ENCODE measurements around the gene DPM3. TPM values are rescaled to one million over a fixed set of nuclear protein-coding genes. Genes with fewer than 3 reads are reported as not detected.

Gene DPM3
- total and polyA plus RNA-seq, 2 of the 13 experiments (the other 11 are each of a cell fraction or from before 2014, with no cell fraction given) = 23.2 to 53.4 TPM

DNA sequence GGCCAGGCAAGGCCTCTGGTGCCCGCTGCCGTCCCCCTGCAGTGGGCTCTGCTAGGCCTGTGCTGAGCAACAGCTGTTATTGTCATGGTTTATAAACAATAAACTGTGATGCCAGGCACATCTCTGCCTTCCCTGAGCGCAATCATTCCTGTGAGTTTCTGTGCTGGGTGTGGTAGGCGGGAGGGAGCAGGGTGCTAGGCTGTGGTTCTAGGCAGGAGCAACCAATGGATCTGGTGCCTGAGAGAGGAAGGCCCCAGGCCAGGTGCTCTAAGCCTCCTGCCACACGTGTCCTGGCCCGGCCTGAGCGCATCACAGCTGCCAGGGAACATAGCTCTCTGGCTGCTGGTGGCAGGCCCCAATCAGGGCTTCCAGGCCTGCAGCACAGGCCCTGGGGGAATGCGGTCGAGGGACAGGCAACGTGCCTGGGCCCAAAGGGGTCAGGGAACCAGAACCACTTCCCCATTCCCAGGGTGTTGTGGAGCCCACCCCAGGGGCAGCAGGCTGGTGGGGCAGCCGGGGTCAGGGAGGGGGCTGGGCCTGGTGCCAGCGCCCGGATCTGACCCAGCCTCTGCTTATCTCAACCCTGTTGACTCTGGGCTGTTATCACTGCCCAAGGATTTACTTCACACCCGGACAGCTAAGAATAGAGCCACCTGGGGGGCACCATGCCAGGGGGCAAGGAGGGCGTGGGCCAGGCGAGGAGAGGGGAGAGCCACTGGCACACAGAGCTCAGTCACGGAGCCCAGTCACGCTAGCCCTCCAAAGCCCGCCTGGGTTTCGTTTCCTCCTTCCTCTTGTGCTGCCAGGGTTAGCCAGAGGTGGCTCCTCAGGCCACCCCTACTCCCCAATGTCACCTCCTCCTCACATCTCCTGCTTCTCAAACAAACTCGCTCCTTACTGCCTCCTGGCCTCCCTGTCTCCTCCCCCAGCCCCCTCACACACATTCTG is 44.8 kb upstream of the DPM3 start (continued):
- no peak for TF ChIP-seq ZNF546 (CRISPR knock-in tag; conservative IDR thresholded peaks at IDR 0.05)
- TF ChIP-seq NR2F6 (IDR thresholded peaks at IDR 0.05) = no peak
- no peak for TF ChIP-seq NR2F6 (CRISPR knock-in tag; IDR thresholded peaks at IDR 0.05)
- TF ChIP-seq BCL6 (CRISPR knock-in tag; IDR thresholded peaks at IDR 0.05) = 0 out of 2 replicates have a peak, but pooled peaks have one; percentile 24
- no peak for TF ChIP-seq ZNF205 (CRISPR knock-in tag; IDR thresholded peaks at IDR 0.05)
- TF ChIP-seq, protein P1, sequence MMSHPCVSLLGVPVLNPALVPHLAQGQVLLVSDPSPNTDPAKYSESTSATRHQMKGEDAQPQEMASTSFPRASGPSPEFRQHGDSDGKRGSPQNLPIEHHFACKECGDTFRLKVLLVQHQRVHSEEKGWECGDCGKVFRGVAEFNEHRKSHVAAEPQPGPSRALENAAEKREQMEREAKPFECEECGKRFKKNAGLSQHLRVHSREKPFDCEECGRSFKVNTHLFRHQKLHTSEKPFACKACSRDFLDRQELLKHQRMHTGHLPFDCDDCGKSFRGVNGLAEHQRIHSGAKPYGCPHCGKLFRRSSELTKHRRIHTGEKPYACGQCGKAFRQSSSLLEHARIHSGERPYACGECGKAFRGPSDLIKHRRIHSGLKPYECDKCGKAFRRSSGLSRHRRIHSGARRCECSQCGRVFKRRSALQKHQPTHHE (CRISPR knock-in tag; IDR thresholded peaks at IDR 0.05; ENCODE audit: borderline replicate concordance) = no peak
- TF ChIP-seq HNRNPL (IDR thresholded peaks at IDR 0.05; ENCODE audit: low read depth, low read length) = peak; percentile 79; the same call in 1 of the 2 replicates
- TF ChIP-seq ZSCAN22 (CRISPR knock-in tag; IDR thresholded peaks at IDR 0.05) = no peak
- TF ChIP-seq SAFB2 (CRISPR knock-in tag; IDR thresholded peaks at IDR 0.05; ENCODE audit: borderline replicate concordance, low read depth) = no peak
- no peak for TF ChIP-seq TP53 (CRISPR knock-in tag; conservative IDR thresholded peaks at IDR 0.05)
- no peak for TF ChIP-seq NONO (IDR thresholded peaks at IDR 0.05)
- TF ChIP-seq NONO (CRISPR knock-in tag; conservative IDR thresholded peaks at IDR 0.05) = no peak
- no peak for TF ChIP-seq NFIC (IDR thresholded peaks at IDR 0.05; ENCODE audit: low read length)
- TF ChIP-seq NCOA2 (CRISPR knock-in tag; IDR thresholded peaks at IDR 0.05) = no peak
- no peak for TF ChIP-seq ZNF451 (CRISPR knock-in tag; IDR thresholded peaks at IDR 0.05)
- TF ChIP-seq CREM (IDR thresholded peaks at IDR 0.05) = no peak
- TF ChIP-seq CREM (CRISPR knock-in tag; IDR thresholded peaks at IDR 0.05) = no peak
- TF ChIP-seq, protein P2, sequence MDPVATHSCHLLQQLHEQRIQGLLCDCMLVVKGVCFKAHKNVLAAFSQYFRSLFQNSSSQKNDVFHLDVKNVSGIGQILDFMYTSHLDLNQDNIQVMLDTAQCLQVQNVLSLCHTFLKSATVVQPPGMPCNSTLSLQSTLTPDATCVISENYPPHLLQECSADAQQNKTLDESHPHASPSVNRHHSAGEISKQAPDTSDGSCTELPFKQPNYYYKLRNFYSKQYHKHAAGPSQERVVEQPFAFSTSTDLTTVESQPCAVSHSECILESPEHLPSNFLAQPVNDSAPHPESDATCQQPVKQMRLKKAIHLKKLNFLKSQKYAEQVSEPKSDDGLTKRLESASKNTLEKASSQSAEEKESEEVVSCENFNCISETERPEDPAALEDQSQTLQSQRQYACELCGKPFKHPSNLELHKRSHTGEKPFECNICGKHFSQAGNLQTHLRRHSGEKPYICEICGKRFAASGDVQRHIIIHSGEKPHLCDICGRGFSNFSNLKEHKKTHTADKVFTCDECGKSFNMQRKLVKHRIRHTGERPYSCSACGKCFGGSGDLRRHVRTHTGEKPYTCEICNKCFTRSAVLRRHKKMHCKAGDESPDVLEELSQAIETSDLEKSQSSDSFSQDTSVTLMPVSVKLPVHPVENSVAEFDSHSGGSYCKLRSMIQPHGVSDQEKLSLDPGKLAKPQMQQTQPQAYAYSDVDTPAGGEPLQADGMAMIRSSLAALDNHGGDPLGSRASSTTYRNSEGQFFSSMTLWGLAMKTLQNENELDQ (CRISPR knock-in tag; IDR thresholded peaks at IDR 0.05; ENCODE audit: borderline replicate concordance) = no peak
- TF ChIP-seq SRSF9 (IDR thresholded peaks at IDR 0.05; ENCODE audit: borderline replicate concordance, insufficient read depth, low read depth, low read length, poor library complexity, severe bottlenecking) = no peak
- peak; percentile 60 for TF ChIP-seq RARA (CRISPR knock-in tag; IDR thresholded peaks at IDR 0.05)
- TF ChIP-seq, protein P3, sequence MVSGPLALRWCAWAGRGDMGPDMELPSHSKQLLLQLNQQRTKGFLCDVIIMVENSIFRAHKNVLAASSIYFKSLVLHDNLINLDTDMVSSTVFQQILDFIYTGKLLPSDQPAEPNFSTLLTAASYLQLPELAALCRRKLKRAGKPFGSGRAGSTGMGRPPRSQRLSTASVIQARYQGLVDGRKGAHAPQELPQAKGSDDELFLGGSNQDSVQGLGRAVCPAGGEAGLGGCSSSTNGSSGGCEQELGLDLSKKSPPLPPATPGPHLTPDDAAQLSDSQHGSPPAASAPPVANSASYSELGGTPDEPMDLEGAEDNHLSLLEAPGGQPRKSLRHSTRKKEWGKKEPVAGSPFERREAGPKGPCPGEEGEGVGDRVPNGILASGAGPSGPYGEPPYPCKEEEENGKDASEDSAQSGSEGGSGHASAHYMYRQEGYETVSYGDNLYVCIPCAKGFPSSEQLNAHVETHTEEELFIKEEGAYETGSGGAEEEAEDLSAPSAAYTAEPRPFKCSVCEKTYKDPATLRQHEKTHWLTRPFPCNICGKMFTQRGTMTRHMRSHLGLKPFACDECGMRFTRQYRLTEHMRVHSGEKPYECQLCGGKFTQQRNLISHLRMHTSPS (CRISPR knock-in tag; IDR thresholded peaks at IDR 0.05; ENCODE audit: low read depth) = 0 out of 2 replicates have a peak, but pooled peaks have one; percentile 46
- TF ChIP-seq ZNF484 (CRISPR knock-in tag; IDR thresholded peaks at IDR 0.05; ENCODE audit: borderline replicate concordance, low read depth) = no peak
- TF ChIP-seq, protein P4, sequence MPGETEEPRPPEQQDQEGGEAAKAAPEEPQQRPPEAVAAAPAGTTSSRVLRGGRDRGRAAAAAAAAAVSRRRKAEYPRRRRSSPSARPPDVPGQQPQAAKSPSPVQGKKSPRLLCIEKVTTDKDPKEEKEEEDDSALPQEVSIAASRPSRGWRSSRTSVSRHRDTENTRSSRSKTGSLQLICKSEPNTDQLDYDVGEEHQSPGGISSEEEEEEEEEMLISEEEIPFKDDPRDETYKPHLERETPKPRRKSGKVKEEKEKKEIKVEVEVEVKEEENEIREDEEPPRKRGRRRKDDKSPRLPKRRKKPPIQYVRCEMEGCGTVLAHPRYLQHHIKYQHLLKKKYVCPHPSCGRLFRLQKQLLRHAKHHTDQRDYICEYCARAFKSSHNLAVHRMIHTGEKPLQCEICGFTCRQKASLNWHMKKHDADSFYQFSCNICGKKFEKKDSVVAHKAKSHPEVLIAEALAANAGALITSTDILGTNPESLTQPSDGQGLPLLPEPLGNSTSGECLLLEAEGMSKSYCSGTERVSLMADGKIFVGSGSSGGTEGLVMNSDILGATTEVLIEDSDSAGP (CRISPR knock-in tag; IDR thresholded peaks at IDR 0.05; ENCODE audit: borderline replicate concordance) = 0 out of 2 replicates have a peak, but pooled peaks have one; percentile 15
- no peak for TF ChIP-seq KAT7 (CRISPR knock-in tag; IDR thresholded peaks at IDR 0.05; ENCODE audit: borderline replicate concordance)
